ENCODE measurements around the gene VSIG10L2.

The VSIG10L2 gene

DNA sequence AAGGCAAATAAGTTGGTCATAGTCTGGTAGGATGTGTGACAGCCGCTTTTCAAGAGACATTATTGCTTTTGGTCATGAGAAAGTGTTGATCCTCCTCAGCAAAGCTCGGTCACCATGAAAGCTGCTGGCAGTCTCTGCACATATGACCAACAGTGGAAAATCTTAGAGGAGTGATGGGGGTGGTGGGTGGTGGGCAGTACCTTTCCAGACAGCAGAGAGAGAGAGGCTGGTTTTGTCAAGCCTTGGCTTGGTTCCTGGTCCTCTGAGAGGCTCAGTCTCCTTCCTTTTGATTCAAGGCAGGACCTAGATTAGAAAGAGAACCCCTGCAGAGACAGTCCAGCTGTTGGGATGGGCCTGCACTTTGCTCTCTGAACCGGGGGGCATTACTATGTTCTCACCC is 20.0 kb upstream of the VSIG10L2 start:
- Histone ChIP-seq H2AFZ (ENCODE audit: low read depth, low read length, severe bottlenecking) (no peak overlapping the region), H3K9ac (ENCODE audit: low read length) (no peak overlapping the region), H3F3A (ENCODE audit: insufficient read depth) (no peaks in the 10 kb centered on the region), H3K79me2 (ENCODE audit: insufficient read depth, low read length) (no peaks in the 10 kb centered on the region), H3K27me3 (ENCODE audit: low read length) (no peaks in the 10 kb centered on the region), H3K36me3 (ENCODE audit: low read length) (no peaks in the 10 kb centered on the region), H3K4me2 (ENCODE audit: low read depth, low read length, poor library complexity, severe bottlenecking) (no peak overlapping the region), H4K20me1 (ENCODE audit: low read depth, low read length) (no peaks in the 10 kb centered on the region), H3K4me3 (ENCODE audit: insufficient read depth, low read length, poor library complexity, severe bottlenecking) (no peak overlapping the region), H3K27ac (ENCODE audit: low read depth, low read length) (no peak overlapping the region), H3K9me3 (ENCODE audit: insufficient read depth, low read length) (no peaks in the 10 kb centered on the region), H3K9me2 (replicated peaks; ENCODE audit: insufficient read depth, low read length) (no peaks in the 10 kb centered on the region)
- TF ChIP-seq CTCF (IDR thresholded peaks at IDR 0.05; ENCODE audit: insufficient read depth, low read length, poor library complexity, severe bottlenecking) (no peak), EZH2phosphoT487 (conservative IDR thresholded peaks at IDR 0.05; ENCODE audit: low read length) (no peak)

DNA sequence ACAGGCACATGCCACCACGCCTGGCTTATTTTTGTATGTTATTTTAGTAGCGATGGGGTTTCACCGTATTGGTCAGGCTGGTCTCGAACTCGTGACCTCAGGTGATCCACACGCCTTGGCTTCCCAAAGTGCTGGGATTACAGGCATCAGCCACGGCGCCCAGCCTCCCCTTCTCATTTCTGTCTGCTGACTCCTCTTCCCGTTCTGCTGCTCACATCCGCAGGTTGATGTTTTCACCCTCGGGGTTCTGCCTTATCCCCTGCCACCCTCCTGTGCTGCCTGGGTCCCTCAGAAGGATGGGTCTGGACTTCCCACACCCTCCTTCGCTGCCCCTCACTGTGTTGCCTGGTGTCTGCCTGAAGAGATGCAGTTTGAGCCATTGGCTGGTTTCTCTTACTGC is 19.2 kb upstream of the VSIG10L2 start:
- H3K4me3 ChIP-seq (ENCODE audit: insufficient read depth, low read length, poor library complexity, severe bottlenecking): no peak overlapping the region

DNA sequence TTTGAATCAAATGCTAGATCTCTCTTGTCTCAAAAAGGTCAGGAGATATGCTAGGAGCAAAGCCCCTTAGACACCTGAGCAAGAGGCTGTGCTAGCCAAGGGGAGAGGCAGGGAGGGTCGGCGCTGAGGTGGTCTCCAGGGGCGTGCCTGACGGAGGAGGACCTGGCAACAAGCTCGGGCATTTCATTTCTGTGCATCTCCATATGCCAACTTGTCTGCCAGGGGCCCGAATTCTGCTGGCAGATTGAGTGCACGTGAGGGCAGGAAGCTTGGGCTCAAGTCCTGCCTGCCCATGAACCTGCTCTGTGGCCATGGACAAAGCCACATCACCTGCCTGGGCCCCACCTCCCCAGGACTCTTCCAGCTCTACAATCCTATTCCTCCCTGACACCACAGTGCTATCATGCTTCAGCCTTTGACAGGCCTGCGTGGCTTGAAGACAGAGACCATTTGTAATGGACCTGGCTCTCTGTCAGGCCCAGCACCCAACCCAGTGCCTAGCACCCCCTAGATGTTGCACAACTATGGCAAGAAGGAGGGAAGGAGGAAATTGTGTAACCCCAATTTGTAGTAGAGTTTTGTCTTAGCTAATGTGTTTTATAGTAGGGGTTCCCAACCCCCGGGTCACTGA is 16.3 kb upstream of the VSIG10L2 start:
- H3K4me2 ChIP-seq (ENCODE audit: low read depth, low read length, poor library complexity, severe bottlenecking): no peak overlapping the region
- no peaks in the 10 kb centered on the region for H3K27me3 ChIP-seq (ENCODE audit: low read length)
- H2AFZ ChIP-seq (ENCODE audit: low read depth, low read length, severe bottlenecking): no peak overlapping the region
- H3K9ac ChIP-seq (ENCODE audit: low read length): no peak overlapping the region
- no peaks in the 10 kb centered on the region for H4K20me1 ChIP-seq (ENCODE audit: low read depth, low read length)
- no peak overlapping the region for H3K4me3 ChIP-seq (ENCODE audit: insufficient read depth, low read length, poor library complexity, severe bottlenecking)
- H3K27ac ChIP-seq (ENCODE audit: low read depth, low read length): no peak overlapping the region
- no peaks in the 10 kb centered on the region for H3F3A ChIP-seq (ENCODE audit: insufficient read depth)
- H3K9me2 ChIP-seq (replicated peaks; ENCODE audit: insufficient read depth, low read length): no peaks in the 10 kb centered on the region
- TF ChIP-seq CTCF (IDR thresholded peaks at IDR 0.05; ENCODE audit: insufficient read depth, low read length, poor library complexity, severe bottlenecking) (no peak), EZH2phosphoT487 (conservative IDR thresholded peaks at IDR 0.05; ENCODE audit: low read length) (no peak)
- H3K9me3 ChIP-seq (ENCODE audit: insufficient read depth, low read length): no peaks in the 10 kb centered on the region
- H3K36me3 ChIP-seq (ENCODE audit: low read length): no peaks in the 10 kb centered on the region
- H3K79me2 ChIP-seq (ENCODE audit: insufficient read depth, low read length): no peaks in the 10 kb centered on the region

More for the DNA sequence above, 19.2 kb upstream of the VSIG10L2 start:
- Histone ChIP-seq H4K20me1 (ENCODE audit: low read depth, low read length) (no peaks in the 10 kb centered on the region), H3K36me3 (ENCODE audit: low read length) (no peaks in the 10 kb centered on the region), H3K79me2 (ENCODE audit: insufficient read depth, low read length) (no peaks in the 10 kb centered on the region), H3F3A (ENCODE audit: insufficient read depth) (no peaks in the 10 kb centered on the region), H3K9ac (ENCODE audit: low read length) (no peak overlapping the region), H3K9me2 (replicated peaks; ENCODE audit: insufficient read depth, low read length) (no peaks in the 10 kb centered on the region), H3K9me3 (ENCODE audit: insufficient read depth, low read length) (no peaks in the 10 kb centered on the region), H3K27ac (ENCODE audit: low read depth, low read length) (no peak overlapping the region), H2AFZ (ENCODE audit: low read depth, low read length, severe bottlenecking) (no peak overlapping the region), H3K27me3 (ENCODE audit: low read length) (no peaks in the 10 kb centered on the region), H3K4me2 (ENCODE audit: low read depth, low read length, poor library complexity, severe bottlenecking) (no peak overlapping the region)
- no peak for TF ChIP-seq EZH2phosphoT487 (conservative IDR thresholded peaks at IDR 0.05; ENCODE audit: low read length)
- TF ChIP-seq CTCF (IDR thresholded peaks at IDR 0.05; ENCODE audit: insufficient read depth, low read length, poor library complexity, severe bottlenecking): no peak
